Stimulated activated CD8-positive, alpha-beta memory T cell treated with anti-CD3 and anti-CD28 coated beads, Interleukin-4, amount 100 ng/mL, for 48 hours (primary cell): ENCODE data around the gene TMEFF2.
"Not testable (repeated sequence)": the region's sequence is repeated elsewhere in the genome, so short reads cannot be mapped to it uniquely, and the experiment has no call there.

Source experiments
- DNase-seq: peaks from one replicate; pipeline ENCODE4 v3.0.0-alpha.2; 2020

Gene TMEFF2

DNA sequence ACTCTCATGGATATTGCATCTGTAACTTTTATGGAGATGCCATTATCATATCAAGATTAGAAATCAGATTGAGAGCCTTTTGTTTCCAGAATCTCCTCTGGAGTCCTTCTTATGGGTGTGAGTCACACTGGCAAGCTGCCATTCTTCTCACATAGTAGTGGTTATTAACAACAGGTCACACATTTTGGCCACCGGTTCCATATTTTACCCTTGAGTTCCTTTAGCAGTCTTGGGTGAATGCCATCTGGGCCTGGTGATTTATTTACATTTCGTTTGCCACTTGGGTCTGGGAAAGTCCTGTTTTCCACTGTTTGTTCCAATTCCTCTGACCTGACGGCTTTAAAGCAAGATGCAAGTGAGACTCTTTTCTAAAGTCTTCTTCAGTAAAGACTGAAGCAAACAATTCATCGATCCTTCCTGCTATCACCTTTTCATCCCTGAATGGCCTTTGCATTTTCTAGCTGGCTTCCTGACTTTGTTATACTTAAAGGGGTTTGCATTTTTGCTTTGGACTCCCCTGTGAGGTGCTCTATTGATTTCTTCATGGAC is 267.3 kb downstream of the TMEFF2 start:
- no peak for DNase-seq

DNA sequence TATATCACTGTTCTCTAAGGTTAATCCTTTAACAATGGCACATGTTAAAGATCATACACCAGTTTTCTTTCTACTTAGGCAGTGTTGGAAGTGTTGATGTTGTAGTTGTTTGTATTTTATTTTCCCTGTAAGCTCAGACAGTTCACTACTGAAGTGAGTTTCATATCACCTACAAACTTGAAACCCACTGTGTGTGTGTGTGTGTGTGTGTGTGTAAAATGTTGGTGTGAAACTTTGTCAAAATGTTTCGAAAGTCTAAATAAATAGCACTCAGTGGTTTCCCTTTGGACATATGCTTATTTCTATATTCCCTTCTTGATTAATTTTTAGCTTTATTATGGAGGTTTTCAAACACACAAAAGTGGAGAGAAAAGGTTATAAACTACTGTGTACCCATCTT is 268.1 kb downstream of the TMEFF2 start:
- DNase-seq = no peak

DNA sequence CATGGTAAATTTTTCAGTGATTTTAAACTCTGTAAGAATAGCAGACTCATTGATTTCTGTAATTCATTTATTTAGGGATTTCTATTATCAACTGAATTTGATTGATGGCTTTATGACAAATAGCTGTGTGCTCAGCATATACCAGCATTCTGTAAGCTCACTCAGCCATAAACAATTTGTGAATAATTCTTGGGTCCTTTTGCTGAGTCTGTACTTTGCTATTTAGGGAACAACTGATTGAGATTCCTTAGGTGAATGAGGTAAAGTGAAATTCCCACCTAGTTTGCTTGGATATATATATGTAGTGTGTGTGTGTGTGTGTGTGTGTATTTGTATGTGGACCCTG is 271.1 kb downstream of the TMEFF2 start:
- DNase-seq = no peak

DNA sequence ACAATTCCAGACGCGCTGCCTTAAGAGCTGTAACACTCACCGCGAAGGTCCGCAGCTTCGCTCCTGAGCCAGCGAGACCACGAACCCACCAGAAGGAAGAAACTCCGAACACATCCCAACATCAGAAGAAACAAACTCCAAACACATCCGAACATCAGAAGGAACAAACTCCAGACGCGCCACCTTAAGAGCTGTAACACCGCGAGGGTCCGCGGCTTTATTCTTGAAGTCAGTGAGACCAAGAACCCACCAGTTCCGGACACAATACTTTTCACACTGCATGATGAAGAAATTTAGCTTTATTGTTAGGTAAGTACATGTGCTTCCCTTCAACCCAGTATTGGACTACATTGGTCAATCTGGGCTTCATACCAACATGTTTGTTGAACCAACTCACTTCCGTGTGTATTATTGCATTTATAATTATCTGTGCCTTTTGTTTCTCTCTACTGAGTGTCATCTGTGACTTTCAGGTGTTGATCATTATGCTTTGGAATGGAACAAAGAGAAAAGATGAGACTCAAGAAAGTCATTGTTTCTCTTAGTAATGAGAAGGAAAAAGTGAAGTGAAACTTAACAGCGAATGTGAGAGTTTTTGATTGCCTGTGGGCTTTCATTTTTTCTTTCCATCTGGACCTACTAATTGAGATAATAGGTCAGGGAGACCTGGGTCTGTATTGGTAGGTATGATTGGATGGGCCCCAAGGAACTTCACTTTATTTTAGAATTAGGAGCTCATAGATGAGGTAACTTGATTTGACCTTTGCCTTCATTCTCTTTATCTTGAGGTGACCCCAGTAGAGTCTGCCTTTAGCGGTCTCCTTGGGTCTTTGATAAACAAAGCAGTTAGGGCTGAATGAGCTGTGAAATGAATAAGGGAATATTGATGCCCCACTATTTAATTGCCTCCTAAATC is 271.7 kb downstream of the TMEFF2 start:
- no peak for DNase-seq

DNA sequence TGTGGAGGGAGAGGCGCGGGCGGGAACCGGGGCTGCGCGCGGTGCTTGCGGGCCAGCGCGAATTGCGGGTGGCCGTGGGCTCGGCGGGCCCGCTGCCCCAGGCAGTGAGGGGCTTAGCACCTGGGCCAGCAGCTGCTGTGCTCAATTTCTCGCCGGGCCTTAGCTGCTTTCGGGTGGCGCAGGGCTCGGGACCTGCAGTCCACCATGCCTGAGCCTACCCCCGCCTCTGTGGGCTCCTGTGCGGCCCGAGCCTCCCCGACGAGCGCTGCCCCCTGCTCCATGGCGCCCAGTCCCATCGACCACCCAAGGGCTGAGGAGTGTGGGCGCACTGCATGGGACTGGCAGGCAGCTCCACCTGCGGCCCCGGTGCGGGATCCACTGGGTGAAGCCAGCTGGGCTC is 273.1 kb downstream of the TMEFF2 start:
- DNase-seq = not testable (repeated sequence)

DNA sequence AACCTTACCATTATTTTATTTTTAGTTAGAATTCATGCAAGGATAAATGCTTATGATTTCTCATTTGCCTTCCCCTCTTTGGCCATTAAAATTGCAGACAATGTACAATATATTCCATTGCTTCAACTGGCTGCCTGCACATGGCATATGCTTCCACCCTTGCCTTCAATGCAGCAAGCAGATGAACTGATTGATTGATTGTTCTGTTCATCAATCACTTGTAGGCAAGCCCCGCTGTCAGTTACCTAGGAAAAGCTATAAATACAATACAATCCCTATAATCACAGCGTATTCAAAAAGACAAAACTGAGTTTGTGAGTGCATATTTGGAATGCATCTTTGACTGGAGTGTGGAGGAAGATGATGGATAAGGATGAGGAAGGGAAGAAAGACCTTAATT is 274.2 kb downstream of the TMEFF2 start:
- DNase-seq = no peak

DNA sequence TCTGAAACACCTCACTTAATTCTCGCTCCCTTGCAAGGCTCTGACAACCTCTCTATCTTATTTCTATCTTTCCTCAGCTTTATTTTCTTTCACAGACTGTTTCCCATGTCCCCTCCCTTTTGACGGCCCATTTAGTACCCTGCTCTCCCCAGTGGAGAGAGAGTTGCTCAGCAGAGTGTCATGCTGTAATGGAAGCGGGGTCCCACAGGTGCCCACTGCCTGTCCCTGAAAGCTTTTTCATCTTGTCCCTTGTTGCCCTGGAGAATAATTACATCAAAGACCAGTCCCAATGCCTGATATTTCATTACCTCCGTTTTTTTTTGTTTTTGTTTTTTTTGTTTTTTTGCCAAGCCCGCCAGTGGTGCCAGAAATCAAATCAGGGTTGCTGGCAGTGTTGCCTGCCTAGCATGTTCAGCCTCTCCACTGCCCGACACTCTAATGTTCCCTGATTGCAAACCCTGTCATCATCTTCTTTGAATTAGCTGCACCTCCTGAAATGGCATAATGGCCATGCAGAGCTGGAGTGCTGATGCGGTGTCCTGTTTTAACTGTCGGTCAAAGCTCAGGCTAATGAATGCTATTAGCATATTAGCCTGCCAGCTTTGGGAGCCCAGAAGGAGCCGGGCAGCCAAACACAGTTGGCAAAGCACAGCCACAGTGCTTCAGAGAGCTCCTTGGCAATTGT is 276.6 kb downstream of the TMEFF2 start:
- DNase-seq = no peak

DNA sequence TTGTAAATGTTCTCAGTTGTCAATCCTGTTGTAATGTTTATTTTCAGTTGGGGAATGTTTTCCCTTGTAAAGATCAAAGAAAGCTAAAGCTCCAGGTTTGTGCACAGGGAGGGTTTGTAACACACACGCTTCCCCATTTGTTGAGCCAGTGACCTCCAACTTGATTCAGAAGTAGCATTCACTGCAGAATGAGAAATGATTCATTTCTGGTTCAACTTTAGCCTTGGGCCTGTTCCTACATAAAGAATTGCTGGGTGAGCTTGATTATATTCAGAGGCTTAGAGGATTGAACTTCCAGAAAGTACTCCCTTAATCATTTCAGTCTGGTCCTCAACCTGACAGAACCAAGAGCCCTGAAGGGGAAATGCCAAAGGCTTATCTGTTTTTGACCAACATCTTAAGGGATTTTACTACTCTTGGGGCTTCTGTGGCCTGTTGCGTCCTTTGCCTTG is 277.3 kb downstream of the TMEFF2 start:
- DNase-seq = no peak

DNA sequence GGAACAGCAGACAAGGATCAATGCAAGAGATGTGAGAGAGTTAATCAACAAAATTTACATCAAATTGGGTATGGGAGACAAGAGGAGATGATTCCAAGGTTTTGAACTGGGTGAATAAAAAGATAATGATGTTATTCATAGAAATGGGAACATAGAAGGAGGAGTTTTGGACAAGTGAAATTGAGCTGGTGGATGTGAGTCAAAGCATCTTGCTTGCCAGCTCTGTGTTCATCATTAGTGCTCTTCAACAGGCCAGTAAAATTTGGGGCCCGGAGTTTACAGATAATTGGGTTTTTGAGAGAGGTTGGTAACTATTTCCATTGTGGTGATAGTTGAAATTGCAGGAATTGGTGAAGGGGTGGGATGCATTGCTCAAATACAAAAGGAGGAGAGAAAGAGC is 277.9 kb downstream of the TMEFF2 start:
- no peak for DNase-seq

DNA sequence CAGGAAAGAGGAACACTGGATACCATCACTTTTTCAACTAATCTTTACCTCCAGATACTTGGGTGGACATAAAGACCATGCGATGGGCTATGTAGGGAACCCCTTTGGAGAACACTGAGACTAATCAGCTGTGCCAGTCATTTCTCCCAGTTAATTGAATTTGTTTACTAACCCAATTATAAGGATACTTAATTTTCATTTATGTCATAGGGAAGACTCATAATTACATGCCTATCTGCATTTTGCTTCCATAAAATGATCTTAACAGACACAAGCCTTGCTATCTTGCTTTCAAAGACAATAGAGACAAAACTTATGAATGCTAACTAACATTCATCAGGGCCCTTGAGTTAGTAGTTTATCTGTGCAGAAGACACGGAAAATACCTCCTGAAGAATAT is 279.0 kb downstream of the TMEFF2 start:
- DNase-seq = no peak

DNA sequence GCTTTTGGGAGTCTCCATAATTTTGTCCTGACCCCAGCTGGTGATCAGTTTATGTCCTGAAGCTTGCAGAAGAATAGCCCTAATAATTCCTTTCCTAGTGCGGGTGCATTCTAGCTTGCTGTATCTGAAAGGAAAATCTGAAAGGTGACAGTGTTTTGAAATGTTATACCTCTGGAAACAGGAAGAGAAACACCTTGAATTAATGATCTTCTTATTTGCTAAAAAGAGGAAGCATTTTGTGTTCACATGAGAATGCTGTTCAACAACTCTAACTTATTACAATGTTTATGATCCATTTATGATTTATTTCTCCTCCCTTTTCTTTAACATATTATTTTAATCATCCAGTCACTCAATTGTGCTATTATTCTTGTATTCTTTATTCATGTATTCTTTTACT is 280.9 kb downstream of the TMEFF2 start:
- no peak for DNase-seq

DNA sequence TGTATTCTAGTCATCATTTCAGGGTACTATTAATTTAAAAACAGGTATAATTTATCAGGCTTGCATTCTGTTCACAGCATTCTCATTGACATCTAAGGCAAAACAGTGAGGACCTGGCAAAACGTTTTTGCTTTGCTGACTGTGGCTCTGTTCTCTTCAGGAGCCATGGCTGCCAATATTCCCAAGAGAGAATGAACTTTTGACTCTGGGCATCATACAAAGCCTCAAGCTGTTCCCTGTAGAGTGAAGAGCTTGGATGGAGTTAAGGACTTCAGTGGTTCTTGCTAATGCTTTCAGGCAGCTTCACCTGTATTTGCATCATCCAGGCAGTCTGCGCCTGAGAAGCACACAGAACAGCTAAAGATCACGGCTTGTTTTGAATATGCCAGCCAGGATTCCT is 282.0 kb downstream of the TMEFF2 start:
- no peak for DNase-seq

DNA sequence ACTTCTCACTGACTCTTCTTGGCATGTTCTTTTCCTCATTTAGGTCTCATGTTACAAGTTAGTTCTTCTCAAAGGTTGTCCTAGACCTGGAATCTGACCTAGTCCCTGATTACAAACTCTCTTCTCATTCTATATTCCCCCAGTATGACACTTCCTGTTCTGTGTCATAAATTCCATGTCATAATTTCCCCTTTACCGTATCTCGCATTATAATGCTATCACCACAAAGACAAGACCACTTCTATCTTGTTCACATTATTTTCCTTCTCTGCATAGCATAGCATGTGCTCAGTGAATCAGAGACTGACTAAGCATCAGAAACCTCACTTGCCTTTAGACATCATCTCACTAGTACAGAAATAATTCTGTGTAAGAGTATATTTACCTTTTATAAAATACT is 284.2 kb downstream of the TMEFF2 start:
- DNase-seq = no peak

DNA sequence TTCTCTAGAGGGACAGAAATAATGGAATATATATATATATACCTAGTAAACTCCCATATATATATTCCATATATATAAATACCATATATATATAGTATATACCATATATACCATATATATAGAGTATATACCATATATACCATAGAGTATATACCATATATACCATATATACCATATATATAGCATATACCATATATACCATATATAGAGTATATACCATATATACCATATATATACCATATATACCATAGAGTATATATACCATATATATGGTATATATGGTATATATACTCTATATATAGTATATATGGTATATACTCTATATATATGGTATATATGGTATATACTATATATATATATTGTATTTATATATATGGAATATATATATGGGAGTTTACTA is 285.9 kb downstream of the TMEFF2 start:
- no peak for DNase-seq

DNA sequence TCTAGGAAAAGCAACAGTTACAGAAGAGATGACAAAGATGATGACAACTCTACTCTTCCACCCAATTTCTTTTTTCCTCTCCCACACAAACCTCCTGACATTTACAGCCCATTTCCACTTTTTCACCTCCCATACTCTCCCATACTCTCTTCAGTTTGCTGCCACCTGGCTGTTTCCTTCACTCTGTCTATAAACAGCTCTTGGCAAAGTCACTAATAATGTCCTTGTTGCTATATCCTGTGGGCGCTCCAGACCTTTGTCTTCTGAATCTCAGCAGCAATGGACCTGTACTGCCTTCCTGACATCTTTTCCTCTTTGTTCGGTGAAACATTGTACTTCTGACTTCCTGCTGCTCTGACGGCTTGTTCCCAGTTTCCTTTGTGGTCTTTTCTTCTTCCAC is 287.2 kb downstream of the TMEFF2 start:
- DNase-seq = no peak

DNA sequence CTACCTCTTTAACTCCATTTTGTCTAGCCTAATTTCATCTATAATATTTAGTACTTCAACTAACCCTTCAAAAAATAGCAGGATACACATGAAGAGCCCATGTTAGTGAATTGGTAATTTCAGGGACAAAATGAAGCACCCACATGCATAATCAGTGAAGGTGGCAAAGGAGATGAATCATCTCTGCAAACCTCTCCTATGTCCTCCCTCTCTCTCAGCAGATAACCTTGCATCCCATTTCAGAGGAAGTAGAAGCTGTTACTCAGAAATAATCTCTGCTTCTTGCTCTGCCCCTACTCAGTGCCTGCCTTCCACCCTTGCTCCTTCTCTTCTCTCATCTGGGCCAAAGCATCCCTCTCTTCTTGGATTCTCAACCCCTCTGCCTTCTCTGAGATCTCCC is 287.6 kb downstream of the TMEFF2 start:
- DNase-seq = no peak

DNA sequence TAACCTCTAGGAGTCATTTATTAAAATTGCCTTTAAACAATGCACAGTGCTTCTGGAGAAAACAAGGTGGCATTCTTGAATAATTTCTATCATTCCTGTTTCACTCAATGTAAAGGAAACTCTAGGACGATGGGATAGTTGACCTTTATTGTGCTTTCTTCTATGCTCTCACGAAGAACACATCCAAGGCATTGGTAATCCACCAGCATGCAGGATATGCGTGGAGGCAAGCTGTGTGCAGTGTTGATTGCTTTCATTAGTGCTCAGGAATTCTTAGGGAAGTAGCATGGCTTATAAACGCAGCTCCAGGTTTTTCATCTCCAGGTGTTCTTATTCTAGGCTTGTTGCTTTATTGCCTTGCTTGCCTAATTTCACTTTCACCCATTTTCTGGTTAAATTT is 289.4 kb downstream of the TMEFF2 start:
- no peak for DNase-seq

DNA sequence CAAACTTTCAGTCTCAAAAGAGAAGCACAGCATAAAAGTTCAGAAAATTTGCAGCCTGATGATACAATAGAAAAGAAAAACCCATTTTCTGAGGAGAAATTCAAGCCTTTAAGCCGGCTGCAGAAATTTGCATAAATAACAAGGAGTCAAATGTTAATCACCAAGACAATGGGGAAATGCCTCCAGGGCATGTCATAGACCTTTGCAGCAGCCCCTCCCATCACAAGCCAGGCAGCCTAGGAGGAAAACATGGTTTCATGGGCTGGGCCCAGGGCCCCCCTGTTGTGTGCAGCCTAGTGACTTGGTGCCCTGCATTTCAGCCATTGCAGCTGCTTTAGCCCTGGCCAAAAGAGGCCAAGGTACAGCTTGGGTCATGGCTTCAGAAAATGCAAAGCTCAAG is 293.7 kb downstream of the TMEFF2 start:
- DNase-seq = no peak

DNA sequence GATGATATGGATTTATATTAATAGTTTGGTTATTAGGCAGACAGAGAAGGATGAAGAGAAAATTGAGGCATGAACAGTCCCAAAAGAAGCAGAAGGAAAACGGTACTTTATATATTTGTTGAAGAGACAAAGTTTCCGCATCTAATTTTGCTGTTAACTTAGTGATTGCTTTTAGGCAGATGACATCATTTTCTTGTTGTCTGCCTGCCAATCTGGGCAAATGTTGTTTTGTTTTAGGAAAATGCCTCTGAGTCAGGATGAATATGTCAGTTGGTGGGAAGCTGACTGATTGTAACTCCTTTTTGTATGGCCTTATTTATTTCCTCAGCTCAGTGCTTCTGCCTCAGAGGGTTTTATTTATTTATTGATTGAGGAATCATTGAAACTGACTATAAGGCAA is 295.3 kb downstream of the TMEFF2 start:
- no peak for DNase-seq
